ENCODE measurements around the gene METTL13. TPM values are rescaled to one million over a fixed set of nuclear protein-coding genes. Genes with fewer than 3 reads are reported as not detected.

Gene METTL13
- total and polyA plus RNA-seq, 9 of the 15 experiments (the other 6 are each of a cell fraction or from before 2014, with no cell fraction given) = 18.9 to 78.9 (median 54.9) TPM

DNA sequence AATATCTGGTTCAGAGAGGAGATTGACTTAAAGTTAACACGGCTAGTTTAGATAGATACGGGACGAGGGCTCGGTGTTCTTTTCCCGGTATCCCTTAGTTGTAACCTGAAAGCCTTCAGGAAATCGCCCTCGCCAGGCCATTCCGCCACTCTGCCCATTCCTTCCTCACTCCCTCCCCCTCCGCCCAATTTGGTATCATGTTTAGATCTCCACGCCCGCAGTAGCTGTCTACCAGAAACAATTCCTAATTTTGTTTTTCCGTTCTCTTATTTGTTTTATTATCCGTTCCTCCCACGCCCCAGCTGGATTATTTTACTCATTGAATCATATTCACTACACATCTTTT is 38.9 kb upstream of the METTL13 start (continued):
- TF ChIP-seq, protein P1, sequence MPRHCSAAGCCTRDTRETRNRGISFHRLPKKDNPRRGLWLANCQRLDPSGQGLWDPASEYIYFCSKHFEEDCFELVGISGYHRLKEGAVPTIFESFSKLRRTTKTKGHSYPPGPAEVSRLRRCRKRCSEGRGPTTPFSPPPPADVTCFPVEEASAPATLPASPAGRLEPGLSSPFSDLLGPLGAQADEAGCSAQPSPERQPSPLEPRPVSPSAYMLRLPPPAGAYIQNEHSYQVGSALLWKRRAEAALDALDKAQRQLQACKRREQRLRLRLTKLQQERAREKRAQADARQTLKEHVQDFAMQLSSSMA (CRISPR knock-in tag; IDR thresholded peaks at IDR 0.05) = no peak
- TF ChIP-seq GTF2E2 (tag; IDR thresholded peaks at IDR 0.05) (peak; percentile 84; the same call in 1 of the 2 replicates), NCOA2 (IDR thresholded peaks at IDR 0.05; ENCODE audit: partially characterized antibody in 2 of 2) (no peak), ZNF24 (IDR thresholded peaks at IDR 0.05) (no peak), MAZ (CRISPR knock-in tag; conservative IDR thresholded peaks at IDR 0.05 in 1 of 2, IDR thresholded peaks at IDR 0.05 in 1 of 2) (no peak), EGR1 (conservative IDR thresholded peaks at IDR 0.05) (0 out of 2 replicates have a peak, but pooled peaks have one; percentile 31), SMARCE1 (IDR thresholded peaks at IDR 0.05) (peak; percentile 40; the same call in 1 of the 2 replicates), SUPT5H (IDR thresholded peaks at IDR 0.05) (no peak), POLR2H (tag; IDR thresholded peaks at IDR 0.05; ENCODE audit: low read depth) (peak; percentile 32; the same call in 1 of the 2 replicates), ZFP1 (CRISPR knock-in tag; IDR thresholded peaks at IDR 0.05) (0 out of 2 replicates have a peak, but pooled peaks have one; percentile 41), ZNF224 (CRISPR knock-in tag; IDR thresholded peaks at IDR 0.05) (no peak), ZNF165 (CRISPR knock-in tag; IDR thresholded peaks at IDR 0.05; ENCODE audit: borderline replicate concordance) (no peak), CEBPB (tag; IDR thresholded peaks at IDR 0.05) (no peak), DPF2 (IDR thresholded peaks at IDR 0.05) (0 out of 2 replicates have a peak, but pooled peaks have one; percentile 11)
- TF ChIP-seq, protein P2, sequence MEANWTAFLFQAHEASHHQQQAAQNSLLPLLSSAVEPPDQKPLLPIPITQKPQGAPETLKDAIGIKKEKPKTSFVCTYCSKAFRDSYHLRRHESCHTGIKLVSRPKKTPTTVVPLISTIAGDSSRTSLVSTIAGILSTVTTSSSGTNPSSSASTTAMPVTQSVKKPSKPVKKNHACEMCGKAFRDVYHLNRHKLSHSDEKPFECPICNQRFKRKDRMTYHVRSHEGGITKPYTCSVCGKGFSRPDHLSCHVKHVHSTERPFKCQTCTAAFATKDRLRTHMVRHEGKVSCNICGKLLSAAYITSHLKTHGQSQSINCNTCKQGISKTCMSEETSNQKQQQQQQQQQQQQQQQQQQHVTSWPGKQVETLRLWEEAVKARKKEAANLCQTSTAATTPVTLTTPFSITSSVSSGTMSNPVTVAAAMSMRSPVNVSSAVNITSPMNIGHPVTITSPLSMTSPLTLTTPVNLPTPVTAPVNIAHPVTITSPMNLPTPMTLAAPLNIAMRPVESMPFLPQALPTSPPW (CRISPR knock-in tag; IDR thresholded peaks at IDR 0.05) = peak; percentile 71
- TF ChIP-seq, protein P3, sequence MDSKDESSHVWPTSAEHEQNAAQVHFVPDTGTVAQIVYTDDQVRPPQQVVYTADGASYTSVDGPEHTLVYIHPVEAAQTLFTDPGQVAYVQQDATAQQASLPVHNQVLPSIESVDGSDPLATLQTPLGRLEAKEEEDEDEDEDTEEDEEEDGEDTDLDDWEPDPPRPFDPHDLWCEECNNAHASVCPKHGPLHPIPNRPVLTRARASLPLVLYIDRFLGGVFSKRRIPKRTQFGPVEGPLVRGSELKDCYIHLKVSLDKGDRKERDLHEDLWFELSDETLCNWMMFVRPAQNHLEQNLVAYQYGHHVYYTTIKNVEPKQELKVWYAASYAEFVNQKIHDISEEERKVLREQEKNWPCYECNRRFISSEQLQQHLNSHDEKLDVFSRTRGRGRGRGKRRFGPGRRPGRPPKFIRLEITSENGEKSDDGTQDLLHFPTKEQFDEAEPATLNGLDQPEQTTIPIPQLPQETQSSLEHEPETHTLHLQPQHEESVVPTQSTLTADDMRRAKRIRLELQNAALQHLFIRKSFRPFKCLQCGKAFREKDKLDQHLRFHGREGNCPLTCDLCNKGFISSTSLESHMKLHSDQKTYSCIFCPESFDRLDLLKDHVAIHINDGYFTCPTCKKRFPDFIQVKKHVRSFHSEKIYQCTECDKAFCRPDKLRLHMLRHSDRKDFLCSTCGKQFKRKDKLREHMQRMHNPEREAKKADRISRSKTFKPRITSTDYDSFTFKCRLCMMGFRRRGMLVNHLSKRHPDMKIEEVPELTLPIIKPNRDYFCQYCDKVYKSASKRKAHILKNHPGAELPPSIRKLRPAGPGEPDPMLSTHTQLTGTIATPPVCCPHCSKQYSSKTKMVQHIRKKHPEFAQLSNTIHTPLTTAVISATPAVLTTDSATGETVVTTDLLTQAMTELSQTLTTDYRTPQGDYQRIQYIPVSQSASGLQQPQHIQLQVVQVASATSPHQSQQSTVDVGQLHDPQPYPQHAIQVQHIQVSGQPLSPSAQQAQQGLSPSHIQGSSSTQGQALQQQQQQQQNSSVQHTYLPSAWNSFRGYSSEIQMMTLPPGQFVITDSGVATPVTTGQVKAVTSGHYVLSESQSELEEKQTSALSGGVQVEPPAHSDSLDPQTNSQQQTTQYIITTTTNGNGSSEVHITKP (IDR thresholded peaks at IDR 0.05; ENCODE audit: partially characterized antibody) = no peak
- TF ChIP-seq, protein P4, sequence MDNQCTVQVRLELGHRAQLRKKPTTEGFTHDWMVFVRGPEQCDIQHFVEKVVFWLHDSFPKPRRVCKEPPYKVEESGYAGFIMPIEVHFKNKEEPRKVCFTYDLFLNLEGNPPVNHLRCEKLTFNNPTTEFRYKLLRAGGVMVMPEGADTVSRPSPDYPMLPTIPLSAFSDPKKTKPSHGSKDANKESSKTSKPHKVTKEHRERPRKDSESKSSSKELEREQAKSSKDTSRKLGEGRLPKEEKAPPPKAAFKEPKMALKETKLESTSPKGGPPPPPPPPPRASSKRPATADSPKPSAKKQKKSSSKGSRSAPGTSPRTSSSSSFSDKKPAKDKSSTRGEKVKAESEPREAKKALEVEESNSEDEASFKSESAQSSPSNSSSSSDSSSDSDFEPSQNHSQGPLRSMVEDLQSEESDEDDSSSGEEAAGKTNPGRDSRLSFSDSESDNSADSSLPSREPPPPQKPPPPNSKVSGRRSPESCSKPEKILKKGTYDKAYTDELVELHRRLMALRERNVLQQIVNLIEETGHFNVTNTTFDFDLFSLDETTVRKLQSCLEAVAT (IDR thresholded peaks at IDR 0.05) = 0 out of 4 replicates have a peak, but pooled peaks of 1 of the 2 experiments have one; percentile 26
